Mucosa of gallbladder (tissue), 1 donor: ENCODE measurements around the gene TRNT1. TPM values are rescaled to one million over a fixed set of nuclear protein-coding genes. Genes with fewer than 3 reads are reported as not detected.

ENCODE experiments used
- DNase-seq: peaks from one replicate; pipeline ENCODE4 v3.0.0-alpha.2; 2020; ENCODE audit warnings: low spot score
- total RNA-seq: library from RNA; stranded (reverse); gene quantifications from one replicate; pipeline ENCODE4 v1.2.1, GENCODE V29; 2021
- donor health status: DM: no; HTN: no; CAD: no.

Gene TRNT1
- total RNA-seq, 1 donor from 2014 or later, result 22.0 TPM

DNA sequence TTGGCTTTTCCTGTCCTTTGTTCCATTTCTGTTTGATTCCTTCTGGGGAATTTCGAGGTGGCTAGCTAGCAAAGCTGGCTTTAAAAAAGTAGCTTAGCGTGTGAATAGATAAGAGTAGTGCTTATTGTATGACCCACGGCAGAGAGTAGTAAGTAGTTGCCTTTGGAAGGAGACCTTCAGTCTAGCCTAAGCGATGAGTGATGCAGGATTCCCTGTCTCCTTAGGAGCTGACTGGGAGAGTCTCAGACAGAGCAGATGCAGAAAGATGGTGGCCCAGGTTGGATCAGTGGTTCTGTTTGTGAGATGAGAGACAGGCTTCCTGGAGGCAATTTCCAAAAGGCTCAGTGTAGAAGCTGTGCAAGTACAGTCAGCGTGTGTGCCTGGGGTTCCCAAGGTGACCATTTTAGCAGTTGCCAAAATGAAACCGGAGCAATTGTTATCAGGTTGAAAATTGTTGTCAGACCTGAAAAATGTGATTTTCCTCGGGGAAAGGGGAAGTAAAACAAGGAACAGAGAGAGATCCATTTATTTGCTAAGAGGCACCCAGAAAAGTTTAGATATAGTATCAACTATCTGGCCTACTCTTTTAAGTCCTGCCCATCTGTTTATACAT is 15.9 kb upstream of the TRNT1 start:
- DNase-seq, result no peak

DNA sequence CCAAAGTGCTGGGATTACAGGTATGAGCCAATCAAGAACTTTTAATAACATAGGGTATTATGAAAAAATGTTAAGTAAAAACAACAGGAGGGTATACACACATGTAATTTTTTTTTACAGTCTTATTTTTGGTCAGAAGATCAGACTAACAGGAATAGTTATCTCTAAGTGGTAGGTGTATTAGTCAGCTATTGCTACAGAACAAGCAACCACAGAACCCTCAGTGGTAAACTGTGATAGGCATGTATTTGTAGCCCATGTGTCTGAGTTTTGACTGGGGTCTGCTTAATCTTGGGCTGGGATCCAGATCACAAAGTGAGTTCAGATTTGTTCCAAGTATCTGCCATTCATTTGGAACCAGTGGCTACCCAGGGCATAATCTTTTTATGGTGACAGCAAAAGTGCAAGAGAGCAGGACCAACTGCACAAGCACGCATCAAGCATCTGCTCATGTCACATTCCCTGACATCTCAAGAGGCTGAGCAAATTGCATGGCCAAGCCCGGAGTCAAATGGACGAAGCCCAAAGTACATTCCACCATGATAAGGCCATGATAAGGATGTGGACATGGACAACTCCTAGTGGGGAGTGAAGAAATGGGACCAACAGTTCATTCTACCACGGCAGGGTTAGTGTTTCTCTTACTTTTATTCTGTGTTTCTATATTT is 13.6 kb upstream of the TRNT1 start:
- no peak for DNase-seq

DNA sequence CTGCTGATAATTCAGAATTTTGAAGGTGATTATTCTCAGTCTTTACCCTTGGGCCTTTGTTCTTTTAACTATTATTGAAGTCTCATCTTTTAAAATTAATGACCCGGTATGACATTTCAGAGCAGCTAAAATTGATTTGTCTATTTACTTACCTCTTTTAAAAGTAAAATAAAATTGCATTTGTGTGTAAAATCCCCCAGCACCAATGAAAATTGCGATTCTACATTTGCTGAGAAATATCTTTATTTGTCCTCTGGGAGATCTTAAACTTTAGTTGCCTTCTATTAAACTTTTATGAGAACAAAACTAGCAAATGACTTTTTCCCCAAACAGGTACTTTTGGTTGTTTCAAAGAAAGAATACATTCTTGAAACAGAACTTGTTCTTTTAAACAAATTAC is 9.1 kb upstream of the TRNT1 start:
- DNase-seq, result no peak

- no peak for DNase-seq
Observed at GRCh38 chr3:3119393-3119851, 7.3 kb upstream of the TRNT1 start.

DNA sequence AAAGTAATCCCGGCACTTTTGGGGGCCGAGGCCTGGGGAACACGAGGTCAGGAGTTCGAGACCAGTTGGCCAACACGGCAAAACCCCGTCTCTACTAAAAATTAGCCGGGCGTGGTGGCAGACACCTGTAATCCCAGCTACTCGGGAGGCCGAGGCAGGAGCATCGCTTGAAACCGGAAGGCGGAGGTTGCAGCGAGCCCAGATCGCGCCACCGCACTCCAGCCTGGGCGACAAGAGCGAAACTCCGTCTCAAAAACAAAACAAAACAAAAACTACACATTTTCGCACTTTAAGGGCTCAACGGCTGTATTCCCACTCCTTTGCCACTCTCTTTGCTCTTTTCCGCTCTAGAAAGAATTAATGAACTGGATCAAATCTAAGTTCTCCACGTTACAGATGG is 763 bp upstream of the TRNT1 start:
- DNase-seq, result no peak

GRCh38 chr3:3127432-3128010 is 781 bp downstream of the TRNT1 start:
- DNase-seq, result no peak

DNA sequence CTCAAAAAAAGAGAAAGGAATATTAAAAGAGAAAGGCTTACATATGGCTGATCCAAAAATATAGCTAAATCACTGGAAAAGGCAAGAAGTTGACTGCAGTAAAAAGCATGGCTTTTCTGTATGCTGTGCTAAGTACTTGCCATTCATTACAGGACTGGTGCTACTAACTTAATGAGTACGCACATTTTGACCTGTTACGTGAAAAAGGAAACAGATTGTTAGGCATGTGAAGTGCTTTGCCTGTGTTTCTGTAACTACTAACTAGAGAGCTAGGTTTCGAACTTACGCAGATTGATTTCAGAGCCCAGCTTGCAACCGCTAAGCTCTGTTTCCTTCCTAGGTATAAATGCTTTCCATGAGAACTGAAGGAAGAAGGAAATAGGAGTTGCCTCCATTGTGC is 2.8 kb downstream of the TRNT1 start:
- DNase-seq, result no peak

- DNase-seq, result no peak
Observed at GRCh38 chr3:3133500-3133899, 6.8 kb downstream of the TRNT1 start.

GRCh38 chr3:3134750-3135448 is 8.2 kb downstream of the TRNT1 start:
- DNase-seq, result no peak

- DNase-seq, result no peak
Observed at GRCh38 chr3:3137526-3137925, 10.8 kb downstream of the TRNT1 start.

GRCh38 chr3:3141939-3142338 is 15.2 kb downstream of the TRNT1 start:
- no peak for DNase-seq

GRCh38 chr3:3145831-3146230 is 19.1 kb downstream of the TRNT1 start:
- no peak for DNase-seq

GRCh38 chr3:3149560-3149959 is 22.8 kb downstream of the TRNT1 start:
- DNase-seq, result no peak

DNA sequence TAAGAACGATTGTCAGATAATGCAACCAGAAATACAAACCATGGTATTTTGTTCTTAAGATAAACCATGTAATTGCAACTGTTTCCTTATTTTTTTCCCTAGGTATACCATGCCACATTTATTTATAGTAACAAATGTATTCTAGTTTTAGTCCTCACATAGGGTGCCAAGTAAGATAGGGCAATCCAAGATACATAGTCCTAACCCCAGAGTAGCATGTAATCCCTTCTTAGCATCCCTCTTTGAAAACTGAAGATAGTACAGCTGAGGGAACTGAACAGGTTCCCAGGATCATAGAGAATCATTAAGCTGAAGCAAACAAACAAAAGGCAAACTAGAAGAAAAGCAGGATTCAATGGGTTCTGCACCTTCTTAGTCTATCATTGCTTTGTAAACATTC is 24.8 kb downstream of the TRNT1 start:
- DNase-seq, result no peak

GRCh38 chr3:3154879-3155610 is 28.3 kb downstream of the TRNT1 start:
- DNase-seq, result no peak

- DNase-seq, result no peak
Observed at GRCh38 chr3:3157484-3157883, 30.7 kb downstream of the TRNT1 start.

GRCh38 chr3:3160826-3161225 is 34.1 kb downstream of the TRNT1 start:
- no peak for DNase-seq

- no peak for DNase-seq
Observed at GRCh38 chr3:3165241-3165640, 38.5 kb downstream of the TRNT1 start.

DNA sequence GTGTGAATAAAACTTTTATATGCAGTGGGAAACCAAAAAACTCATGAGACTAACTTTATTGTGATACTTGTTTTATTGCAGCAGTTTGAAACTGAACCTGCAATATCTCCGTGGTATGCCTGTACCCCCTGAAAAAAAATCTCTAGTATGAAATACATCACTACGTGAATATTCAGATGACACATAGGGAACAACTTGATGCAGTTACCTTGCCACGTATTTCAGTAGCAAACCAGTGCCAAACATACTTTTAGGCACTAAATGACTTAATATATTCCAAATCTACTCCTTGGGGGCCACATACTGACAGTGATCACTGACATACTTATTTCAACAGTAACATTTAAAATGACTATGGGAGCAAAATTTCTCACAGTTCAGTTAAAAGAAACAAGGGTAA is 38.9 kb downstream of the TRNT1 start:
- no peak for DNase-seq

- no peak for DNase-seq
Observed at GRCh38 chr3:3170998-3171397, 44.3 kb downstream of the TRNT1 start.

DNA sequence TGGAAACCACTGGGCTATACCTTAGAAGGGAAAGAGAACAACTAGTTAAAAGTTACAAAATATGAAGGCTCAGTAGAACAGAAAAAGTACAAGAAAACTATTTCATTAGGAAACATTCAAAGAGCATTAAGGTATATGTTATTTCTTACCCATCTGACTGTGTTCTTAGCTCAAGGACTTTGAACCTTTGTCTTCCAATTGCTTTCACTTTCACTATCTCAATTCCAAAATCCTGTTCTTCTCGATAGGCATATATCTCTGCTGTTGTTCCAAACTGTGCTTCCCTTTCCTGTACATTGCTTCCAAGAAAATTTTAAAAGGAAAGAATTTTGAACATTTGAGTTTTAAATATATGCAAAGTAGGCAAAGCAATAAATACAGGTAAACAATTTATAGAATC is 45.9 kb downstream of the TRNT1 start:
- no peak for DNase-seq

- no peak for DNase-seq
Observed at GRCh38 chr3:3177861-3178497, 51.2 kb downstream of the TRNT1 start.
